ENCODE measurements around the gene MRPS7.

DNA sequence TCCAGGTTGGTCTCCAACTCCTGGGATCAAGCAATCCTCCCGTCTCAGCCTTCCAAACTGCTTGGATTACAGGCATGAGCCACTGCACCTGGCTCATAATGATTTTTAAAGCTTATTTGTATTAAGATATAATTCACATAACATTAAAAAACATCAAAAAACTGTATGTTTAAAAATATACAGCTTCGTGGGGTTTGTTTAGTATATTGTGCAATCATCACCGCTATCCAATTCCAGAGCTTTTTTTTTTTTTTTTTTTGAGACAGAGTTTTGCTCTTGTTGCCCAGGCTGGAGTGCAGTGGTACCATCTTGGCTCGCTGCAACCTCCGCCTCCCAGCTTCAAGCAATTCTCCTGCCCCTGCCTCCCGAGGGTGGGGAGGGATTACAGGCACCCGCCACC is 38.6 kb downstream of the MRPS7 start:
- TF ChIP-seq, protein P1, sequence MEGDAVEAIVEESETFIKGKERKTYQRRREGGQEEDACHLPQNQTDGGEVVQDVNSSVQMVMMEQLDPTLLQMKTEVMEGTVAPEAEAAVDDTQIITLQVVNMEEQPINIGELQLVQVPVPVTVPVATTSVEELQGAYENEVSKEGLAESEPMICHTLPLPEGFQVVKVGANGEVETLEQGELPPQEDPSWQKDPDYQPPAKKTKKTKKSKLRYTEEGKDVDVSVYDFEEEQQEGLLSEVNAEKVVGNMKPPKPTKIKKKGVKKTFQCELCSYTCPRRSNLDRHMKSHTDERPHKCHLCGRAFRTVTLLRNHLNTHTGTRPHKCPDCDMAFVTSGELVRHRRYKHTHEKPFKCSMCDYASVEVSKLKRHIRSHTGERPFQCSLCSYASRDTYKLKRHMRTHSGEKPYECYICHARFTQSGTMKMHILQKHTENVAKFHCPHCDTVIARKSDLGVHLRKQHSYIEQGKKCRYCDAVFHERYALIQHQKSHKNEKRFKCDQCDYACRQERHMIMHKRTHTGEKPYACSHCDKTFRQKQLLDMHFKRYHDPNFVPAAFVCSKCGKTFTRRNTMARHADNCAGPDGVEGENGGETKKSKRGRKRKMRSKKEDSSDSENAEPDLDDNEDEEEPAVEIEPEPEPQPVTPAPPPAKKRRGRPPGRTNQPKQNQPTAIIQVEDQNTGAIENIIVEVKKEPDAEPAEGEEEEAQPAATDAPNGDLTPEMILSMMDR (IDR thresholded peaks at IDR 0.05; ENCODE audit: poor library complexity, severe bottlenecking) = no peak
- no peak for TF ChIP-seq POLR2AphosphoS5 (IDR thresholded peaks at IDR 0.05)
- no peak for TF ChIP-seq EZH2 (IDR thresholded peaks at IDR 0.05; ENCODE audit: borderline replicate concordance, insufficient read depth, low read length, poor library complexity, severe bottlenecking)
- no peak for TF ChIP-seq EP300 (conservative IDR thresholded peaks at IDR 0.05; ENCODE audit: poor library complexity, severe bottlenecking)
- TF ChIP-seq REST (IDR thresholded peaks at IDR 0.05; ENCODE audit: borderline replicate concordance) = no peak
- no peak for TF ChIP-seq RAD21 (conservative IDR thresholded peaks at IDR 0.05)
- no peak for TF ChIP-seq MXI1 (conservative IDR thresholded peaks at IDR 0.05; ENCODE audit: poor library complexity, severe bottlenecking)
- no peak for TF ChIP-seq TAF1 (IDR thresholded peaks at IDR 0.05; ENCODE audit: low read depth)
